Stimulated activated CD4-positive, alpha-beta T cell treated with anti-CD3 and anti-CD28 coated beads, Interleukin-12 subunit alpha, Interleukin-12 subunit beta, amount 100 ng/mL, for 24 hours (primary cell): ENCODE measurements around the gene DHDDS.
A peak's percentile ranks its signal among the peaks of the same experiment; 100 is the strongest.
"Not testable (repeated sequence)": the region's sequence is repeated elsewhere in the genome, so short reads cannot be mapped to it uniquely, and the experiment has no call there.

ENCODE experiments used
- DNase-seq, 2 experiments: peaks; one replicate each; pipeline ENCODE4 v3.0.0-alpha.2; 2020; ENCODE audit warnings: low read depth in 2 of 2

The DHDDS gene

DNA sequence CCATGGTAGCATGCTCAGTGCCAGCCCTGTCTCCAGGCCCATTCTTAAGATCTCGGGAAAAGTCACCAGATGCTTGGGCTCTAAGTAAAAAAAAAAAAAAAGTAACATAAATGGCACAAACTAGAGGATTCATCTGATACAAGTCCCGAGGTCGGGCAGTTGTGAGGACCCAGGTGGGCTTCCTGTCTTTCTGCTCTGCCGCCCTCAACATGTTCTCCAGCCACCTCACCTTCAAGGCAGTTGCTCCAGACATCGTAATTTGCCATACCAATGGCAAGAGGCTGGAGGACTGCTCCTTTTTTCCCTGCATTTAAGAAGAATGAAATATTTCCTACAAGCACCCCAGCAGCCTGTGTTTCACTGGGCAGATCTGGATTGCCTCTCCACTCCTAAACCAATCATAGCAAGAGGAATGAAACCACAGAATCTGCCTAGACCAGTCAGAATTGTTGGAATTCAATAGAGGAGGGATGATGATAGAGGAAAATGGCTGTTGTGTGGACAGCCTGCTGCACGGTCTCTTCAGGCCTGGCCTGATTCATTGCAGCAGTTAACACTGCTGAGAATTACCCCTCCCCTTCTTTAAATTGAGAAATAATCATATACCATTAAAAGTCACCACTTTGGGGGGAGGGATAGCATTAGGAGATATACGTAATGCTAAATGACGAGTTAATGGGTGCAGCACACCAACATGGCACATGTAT, 45.5 kb downstream of the DHDDS start:
- no peak for DNase-seq

DNA sequence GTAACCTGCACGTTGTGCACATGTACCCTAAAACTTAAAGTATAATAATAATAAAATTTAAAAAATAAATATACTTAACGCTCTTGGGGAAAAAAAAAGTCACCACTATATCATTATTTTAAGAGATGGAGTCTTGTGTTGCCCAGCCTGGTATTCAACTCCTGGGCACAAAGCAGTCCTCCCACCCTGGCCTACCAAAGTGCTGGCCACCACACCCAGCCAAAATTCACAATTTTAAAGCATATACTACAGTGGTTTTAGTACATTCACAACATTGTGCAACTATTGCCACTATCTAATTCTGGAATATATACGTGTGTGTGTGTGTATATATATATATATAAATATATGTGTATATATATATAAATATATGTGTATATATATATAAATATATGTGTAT, 46.0 kb downstream of the DHDDS start:
- DNase-seq, result no peak

DNA sequence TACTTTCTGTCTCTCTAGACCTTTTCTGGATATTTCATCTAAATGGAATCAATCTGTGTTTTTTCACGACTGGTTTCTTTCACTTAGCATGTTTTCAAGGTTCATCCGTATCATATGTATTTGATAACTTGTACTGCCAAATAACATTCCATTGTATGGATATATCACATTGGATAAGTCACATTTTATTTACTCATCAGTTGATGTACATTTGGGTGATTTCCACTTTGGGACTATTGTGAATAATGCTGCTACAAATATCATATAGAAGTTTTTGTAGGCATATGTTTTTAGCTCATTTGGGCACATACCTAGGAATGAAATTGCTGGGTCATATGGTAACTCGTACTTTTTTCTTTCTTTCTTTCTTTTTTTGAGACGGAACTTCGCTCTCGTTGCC, 46.9 kb downstream of the DHDDS start:
- DNase-seq, result no peak

DNA sequence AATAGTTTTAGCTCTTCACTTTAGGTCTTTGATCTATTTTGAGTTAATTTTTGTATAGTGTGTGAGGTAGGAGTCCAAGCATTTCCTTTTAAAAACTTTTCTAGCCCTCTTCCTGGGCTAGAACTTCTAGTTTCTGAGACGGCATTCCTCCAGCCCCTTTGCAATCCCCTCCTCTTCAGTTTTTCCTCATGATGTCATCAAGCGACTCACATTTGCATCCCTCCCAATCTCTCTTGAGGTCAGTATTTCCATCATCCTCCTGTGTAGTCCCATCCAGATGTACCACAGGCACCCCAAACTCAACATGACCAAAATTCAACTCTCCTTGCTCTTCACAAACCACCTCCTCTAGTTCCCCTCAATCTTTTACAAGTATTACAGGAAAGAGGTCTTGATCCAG, 50.8 kb downstream of the DHDDS start:
- no peak for DNase-seq

DNA sequence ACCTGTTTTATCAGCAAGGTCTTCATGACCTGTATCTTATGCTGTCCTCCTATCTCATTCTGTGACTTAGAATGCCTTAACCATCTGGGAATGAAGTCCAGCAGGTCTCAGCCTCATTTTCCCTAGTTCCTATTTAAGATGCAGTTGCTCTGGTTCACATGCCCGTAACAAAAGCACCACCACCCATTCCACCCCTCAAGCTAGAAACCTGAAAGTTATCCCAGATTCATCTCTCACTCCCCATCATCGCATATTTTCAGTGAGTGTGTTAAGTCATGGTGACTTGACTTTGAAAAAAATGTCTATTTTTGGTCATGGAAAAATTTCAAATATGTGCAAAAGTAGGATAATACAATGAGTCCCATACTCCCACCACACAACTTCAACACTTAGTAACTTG, 51.9 kb downstream of the DHDDS start:
- DNase-seq, result no peak

DNA sequence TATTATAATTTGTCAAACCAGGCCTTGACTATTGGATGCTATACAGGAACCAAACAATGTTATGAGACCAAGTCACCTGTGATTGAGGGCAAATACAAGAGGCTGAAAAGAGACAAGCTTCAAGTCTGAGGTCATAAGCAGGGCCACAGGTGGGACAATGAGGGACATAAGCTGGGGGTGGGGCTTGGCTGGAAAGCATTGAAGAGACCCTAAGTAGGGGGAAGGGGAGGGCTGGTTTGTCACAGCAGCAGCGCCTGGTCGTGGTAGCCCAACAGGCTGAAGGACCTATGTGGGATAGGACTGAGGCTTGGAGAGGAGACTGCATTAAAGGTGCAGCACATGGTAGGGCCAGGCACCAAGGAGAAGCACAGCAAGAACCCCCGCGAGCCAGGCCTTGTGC, 58.0 kb downstream of the DHDDS start:
- DNase-seq, result no peak

DNA sequence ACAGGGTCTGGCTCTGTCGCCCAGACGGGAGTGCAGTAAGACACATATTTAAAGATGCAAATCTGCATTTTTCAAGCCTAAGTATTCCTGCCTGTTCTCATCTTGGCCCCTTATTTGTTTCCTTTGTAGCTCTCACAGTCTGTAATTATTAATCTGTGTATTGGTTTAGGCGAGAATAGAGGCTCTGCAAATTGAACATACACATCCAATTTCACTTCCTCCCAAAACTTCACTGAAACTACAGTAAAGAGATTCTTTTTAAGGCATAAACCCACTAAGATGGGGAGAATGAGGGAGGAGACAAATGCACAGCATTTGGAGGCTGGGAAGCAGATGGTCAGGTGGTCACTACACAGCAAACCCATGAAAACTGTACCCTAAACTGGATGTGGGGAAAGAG, 61.1 kb downstream of the DHDDS start:
- no peak for DNase-seq

DNA sequence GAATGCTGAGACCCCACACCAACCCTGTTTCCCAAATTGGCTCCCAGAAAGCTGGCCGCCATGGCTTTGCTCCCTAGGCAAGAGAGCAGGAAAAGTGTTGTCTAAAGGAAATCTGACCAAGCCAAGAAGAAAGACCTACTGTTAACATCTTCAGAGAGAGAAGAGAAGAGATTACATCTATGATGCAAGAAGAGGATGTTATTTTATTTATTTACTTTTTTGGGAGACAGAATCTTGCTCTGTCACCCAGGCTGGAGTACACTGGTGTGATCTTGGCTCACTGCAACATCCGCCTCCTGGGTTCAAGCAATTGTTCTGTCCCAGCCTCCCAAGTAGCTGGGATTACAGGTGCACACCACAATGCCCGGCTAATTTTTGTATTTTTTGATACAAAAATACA, 61.8 kb downstream of the DHDDS start:
- no peak for DNase-seq

DNA sequence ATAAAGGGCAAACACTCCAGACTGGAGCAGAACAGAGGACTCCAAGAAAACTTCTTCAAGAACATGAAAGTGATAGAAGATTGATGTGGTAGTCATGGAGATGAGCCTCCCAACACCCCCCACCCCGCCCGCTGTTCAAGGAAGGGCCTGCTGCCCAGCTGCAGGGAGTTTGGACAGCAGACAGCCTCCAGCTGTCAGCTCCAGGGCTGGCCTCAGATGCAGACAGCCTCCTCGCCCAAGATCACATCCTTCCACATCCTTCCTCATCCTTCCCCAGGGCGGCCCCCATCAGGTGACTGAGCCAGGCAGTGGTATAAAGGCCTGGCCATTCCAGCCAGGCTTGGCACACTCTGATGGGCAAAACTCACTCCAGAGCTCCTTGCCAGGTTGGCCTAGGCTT, 64.7 kb downstream of the DHDDS start:
- no peak for DNase-seq

DNA sequence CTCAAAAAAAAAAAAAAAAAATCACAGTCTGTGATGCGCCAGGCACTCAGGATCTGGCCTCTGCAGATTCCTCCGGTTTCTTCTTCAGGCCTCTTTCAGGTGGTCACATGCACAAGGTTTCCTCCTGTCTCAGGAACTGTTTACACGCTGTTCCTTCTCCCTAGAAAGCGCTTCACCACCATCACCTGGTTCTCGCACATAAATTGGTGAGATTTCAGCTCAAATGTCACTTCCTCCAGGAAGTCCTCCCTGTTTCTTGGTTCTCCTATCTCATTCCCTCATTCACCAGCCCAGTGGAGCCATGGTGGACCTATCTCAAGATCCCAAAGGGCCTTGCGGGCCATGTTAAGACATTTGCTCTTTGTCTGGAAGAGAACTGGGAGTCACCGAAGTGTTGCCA, 66.8 kb downstream of the DHDDS start:
- no peak for DNase-seq

DNA sequence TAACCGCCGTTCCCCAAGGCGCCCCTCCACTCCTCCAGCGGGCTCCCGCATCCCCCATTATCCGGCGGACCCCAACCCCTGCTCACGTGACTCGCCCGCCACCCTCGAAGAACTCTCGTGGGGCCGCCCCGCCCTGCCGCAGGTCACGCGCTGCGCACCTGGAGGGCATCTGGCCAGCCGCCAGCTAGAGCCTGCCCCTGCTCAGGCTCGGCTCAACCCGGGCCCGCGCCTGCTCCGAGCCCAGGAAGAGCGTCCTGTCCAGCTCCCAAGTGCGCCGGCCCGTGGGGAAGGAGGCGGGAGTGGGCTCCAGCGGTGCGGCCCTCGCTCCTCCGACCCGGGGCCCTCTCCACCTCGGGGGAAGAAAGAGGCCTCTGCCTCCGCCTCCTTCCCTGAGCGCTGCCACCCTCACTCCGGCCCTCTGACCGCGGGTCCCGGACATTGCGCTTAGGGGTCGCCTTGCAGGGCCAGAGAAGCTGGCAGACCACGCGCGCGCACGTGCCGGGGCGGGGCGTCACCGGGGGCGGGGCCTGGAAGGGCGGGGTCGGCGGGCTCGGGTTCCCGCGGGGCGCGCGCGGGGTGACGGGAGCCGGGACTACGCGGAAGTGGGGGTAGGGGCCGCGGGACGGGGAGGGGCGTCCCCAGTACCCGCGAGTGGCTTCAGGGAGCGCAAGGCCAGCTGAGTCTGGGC, 68.5 kb downstream of the DHDDS start:
- DNase-seq, result peak; percentile 88 to 94

DNA sequence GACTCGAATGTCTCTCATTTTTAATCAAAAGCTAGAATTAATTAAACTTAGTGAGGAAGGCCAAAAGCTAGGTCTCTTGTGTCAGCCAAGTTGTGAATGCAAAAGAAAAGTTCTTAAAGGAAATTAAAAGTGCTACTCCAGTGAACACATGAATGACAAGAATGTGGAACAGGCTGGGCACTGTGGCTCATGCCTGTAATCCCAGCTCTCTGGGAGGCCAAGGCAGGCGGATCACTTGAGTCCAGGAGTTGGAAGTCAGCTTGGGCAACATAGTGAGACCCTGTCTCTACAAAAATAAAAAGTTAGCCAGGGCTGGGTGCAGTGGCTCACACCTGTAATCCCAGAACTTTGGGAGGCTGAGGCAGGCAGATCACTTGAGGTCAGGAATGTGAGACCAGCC, 78.6 kb downstream of the DHDDS start:
- DNase-seq, result not testable (repeated sequence)

DNA sequence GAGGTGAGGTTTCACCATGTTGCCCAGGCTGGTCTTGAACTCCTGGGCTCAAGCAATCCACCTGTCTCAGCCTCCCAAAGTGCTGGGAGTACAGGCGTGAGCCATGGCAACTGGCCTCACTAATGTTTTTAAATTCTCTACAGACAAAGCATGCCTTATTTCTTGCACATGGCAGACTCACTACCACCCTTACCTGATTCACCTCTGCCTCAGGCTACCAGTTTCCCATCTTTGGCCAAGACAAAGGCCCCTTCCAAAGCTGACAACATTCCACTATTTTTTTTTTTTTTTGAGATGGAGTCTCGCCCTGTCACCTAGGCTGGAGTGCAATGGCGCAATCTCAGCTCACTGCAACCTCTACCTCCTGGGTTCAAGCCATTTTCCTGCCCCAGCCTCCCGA, 83.7 kb downstream of the DHDDS start:
- DNase-seq, result not testable (repeated sequence)

DNA sequence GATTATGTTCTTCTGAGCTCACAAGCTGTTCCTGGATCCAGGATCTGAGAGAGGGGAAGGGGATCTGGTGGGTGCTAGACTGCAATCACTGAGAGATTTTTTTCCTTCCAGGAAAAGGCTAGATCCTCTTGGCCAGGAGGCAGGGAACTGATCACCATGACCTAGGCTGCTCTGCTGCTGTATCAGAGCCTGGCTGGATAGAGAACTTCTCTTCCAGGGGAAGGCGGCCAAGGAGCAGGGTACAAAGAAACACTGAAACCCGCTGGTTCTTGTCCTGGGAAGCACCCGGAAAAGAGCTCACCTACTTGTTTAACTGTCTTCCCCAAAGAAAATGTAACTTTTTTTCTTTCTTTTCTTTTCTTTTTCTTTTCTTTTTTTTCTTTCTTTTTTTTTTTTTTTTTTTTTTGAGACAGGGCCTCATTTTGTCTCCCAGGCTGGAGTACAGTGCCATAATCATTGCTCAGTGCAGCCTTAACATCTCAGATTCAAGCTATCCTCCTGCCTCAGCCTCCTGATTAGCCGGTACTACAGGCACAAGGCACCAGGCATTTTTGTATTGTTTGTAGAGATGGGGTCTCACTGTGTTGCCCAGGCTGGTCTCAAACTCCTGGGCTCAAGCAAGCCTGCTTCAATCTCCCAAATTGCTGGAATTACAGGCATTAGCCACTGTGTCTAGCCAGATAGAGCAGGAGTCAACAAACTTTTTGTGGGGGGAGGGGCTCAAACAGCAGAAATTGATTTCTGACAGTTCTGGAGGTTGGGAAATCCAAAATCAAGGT, 85.1 kb downstream of the DHDDS start:
- DNase-seq, result no peak

DNA sequence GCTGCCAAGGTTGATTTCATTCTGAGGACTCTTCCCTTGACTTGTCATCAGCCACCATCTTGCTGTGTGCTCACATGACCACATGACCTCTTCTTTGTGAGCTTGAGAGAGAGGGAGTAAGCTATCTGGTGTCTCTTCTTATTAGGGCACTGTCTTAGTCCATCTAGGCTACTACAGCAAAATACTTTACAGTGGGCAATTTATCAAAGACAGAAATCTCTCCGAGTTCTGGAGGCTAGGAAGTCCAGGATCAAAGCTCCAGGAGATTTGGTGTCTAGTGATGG, 85.6 kb downstream of the DHDDS start:
- DNase-seq, result no peak

DNA sequence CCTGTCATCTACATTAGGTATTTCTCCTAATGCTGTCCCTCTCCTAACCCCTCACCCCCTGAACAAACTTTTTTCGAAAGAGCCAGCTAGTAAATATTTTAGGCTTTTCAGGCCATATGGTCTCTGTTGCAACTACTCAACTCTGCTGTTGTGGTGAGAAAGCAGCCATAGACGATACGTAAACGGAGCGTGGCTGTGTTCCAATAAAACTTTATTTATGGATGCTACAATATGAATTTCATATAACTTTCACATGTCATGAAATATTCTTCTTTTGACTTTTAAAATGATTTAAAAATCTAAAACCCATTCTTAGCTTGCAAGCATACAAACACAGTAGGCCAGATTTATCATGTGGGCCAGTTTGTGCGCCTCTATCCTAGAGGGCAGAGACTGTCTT, 86.2 kb downstream of the DHDDS start:
- DNase-seq, result no peak

DNA sequence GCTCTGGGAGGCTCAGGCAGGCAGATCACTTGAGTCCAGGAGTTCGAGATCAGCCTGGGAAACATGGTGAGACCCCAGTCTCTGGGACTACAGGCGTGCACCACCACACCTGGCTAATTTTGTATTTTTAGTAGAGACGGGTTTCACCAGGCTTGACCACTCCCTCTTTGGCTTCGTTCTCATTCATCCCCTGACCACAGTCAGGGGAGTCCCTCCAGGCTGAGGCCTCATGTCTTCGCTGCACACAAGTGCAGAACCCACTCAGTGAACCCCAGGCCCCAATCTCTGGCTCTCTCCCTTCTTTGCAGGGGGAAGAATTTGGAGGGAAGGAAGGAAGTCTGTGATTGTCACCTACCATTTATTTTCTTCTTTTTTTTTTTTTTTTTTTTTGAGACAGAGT, 88.2 kb downstream of the DHDDS start:
- no peak for DNase-seq
